Measurements from ENCODE around the gene ITPKA.
A peak's percentile ranks its signal among the peaks of the same experiment; 100 is the strongest.
"Not testable (repeated sequence)": the region's sequence is repeated elsewhere in the genome, so short reads cannot be mapped to it uniquely, and the experiment has no call there.

Gene ITPKA

DNA sequence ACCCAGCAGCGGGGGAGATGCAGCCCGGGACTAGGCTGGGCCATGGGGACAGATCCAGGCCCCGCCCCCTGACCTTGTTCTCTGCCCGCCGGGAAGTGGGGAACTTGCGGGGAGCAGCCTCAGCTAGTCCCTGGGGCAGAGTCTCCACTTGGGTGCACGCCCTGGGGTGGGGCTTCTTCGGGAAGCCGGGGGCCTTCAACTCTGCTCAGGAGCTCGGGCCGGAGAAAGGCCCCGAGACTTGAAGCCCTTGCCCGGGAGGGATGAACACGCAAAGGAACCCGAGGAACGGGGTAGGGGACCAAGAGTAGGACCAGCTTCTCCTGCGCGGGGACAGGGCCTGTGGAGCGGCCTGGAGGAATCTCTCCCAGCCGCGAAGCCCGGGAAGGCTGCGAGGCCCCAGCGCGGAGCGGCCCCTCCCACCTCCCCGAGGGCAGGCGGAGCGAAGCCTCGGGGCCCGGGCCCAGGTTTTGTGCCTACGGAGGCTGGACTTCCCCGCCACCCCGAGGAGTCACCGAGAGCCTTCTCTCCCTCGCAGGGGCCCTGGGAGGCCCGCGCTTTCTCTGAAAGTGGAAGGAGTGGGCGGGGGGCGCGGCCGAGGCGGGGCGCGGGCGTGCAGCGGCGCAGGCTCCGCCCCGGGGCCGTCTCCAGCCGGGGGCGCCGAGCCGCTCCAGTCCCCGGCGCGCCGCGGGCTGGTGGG is at the start of gene ITPKA:
Gene ITPKA, plus strand, starts transcription at position 670 of the 697 bp plus-strand sequence. CDS start 54 bp downstream, outside the sequence.
- peak; percentile 63 for DNase-seq

DNA sequence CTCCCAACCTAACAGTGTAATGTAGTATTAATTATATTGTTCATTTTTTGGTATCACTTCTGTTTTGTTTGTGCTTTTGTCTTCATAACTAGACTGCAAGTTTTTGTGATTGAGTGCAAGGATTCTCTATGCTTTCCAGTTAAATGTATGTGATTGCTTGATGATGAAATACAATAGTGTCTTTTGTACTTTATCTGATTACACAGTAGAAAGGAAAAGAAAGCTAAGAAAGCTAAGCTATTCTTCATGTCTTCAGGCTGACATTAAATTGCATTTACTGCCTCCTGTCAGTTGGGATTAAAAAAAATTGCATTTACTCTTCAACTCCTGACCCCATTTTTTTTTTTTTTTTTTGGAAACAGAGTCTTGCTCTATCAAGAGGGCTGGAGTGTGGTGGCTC is 48.3 kb upstream of the ITPKA start:
- DNase-seq, result peak; percentile 37

DNA sequence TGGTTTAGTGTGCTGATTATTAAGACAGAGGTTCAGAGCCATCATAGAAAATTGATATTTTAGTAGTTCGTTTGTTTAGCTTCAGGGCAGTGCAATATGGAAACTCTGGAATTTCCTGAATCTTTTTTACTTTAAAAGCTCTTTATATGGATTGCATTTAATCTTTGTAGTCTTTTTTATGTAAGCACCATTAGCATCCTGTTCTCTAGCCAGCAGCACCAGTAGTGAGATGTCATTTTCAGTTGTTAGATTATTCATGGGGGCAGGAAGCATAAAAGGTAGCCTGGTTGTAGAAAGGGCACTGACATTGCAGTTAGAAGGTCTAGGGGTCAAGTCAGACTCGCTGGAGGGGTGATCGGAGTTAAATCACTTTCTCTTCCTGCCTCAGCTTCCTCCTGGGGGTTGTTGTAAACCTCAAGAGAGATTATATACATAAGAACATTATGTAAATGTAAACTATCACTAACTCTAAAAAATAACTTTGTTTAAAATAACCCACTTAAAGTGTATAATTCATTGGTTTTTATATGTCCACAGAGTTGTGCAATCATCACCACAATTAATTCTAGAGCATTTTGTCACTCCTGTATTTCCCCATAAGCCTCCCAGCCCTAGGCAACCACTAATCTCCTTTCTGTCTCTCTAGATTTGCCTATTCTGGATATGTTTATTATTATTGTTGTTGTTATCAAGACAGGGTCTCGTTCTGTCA is 31.4 kb upstream of the ITPKA start:
- DNase-seq, result no peak

DNA sequence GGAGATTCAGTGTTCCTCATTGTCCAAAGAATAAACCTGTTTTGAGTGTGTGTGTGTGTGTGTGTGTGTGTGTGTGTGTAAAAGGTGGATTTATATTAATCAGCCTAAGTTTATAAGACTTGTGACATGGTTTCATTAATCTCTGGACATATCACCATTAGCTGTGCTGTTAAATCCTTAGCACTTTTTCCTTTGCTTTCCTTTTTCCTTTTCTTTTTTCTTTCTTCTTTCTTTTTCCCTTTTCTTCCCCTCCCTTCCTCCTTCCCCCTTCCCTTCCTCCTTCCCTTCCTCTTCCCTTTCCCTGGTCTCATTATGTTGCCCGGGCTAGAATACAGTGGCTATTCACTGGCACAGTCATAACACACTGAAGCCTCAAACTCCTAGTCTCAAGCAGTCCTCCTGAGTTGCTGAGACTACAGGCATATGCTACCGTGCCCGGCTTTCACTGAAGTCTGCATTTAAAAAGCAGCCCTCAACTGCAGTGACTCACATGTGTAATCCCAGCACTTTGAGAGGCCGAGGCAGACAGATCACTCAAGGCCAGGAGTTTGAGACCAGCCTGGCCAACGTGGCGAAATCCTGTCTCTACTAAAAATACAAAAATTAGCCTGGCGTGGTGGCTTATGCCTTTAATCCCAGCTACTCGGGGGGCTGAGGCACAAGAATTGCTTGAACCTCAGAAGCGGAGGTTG is 28.6 kb upstream of the ITPKA start:
- no peak for DNase-seq

DNA sequence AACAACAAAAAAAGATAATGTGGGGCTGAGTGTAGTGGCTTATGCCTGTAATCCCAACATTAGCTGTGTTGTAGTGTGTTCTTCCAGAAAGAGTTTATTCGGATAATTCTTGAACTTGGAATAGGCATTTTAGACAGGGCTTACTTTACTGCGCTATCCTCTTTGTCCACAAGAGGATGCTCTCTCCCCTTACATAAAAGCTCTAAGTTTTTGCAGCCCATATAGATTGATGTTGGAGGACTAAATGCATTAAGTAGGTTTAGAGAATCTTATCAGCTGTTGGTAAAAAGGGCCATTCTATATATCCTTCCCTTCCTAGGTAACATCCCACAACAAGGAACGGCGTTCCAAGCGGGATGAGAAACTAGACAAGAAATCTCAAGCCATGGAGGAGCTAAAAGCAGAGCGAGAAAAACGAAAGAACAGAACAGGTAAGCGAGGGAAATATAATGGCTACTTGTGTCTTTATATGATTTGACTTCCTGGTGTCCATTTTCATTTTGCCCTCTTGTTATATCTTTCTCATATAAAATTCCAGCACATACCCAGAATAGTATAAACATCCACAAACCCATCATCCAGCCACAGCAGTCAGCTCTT is 27.8 kb upstream of the ITPKA start:
- DNase-seq, result peak; percentile 65

DNA sequence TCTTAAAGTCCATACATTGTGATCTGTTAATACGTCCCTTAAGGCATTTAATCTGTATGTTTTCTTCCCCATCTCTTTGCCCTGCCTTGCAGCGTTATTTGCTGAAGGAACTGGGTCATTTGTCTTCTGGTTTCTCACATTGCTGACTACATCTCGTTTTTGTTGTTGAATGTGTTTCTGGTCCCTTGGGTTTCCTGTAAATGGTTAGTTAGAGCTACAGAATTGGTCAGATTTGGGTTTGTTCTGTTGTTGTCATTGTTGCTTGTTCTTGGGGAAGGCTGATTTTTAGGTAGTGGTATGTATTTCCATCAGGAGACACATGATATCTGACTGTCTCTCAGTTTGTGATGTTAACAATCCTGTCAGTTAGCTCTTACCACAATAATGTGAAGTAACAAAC is 27.0 kb upstream of the ITPKA start:
- DNase-seq, result no peak

DNA sequence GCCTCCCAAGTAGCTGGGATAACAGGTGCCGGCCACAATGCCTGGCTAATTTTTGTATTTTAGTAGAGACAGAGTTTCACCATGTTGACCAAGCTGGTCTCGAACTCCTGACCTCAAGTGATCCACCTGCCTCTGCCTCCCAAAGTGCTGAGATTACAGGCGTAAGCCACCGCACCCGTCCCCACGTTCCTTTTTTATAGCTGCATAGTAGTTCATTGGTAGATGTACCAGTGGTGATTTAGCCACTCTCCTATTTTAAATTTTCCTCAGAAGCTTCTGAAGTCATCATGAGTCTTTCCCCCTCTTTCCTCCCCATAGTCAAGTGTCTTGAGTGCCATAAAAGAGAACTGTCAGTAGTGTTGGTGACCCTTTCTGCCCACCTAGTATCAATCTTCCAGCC is 24.0 kb upstream of the ITPKA start:
- DNase-seq, result not testable (repeated sequence)

DNA sequence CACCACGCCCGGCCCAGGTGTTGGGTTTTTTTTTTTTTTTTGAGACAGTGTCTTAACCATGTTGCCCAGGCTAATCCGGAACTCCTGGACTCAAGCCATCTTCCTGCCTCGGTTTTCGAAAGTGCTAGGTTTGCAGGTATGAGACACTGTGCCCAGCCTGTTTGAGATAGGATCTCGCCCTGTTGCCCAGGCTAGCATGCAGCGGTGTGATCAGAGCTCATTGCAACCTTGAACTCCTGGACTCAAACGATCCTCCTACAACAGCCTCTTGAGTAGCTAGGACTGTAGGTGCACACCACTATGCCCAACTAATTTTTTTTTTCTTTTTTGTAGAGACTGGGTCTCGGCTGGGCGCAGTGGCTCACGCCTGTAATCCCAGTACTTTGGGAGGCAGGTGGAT is 20.3 kb upstream of the ITPKA start:
- DNase-seq, result no peak

DNA sequence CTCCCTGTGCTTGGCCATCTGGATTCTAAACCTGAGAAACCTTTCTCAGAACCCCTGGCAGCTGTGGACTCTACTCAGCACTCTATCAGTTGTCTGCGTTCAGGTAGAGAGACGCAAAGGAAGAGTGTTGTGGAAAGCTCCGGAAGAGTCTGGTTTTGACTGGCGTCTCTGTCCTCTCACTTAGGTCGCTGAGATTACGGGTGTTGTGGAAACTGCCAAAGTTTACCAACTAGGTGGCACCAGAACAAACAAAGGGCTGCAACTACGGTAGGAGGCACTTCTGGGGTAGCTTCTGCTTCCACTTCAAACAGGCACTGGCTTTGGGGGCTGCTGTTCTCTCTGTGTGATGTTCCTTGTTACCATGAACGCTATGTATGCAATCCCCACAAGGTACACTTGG is 19.2 kb upstream of the ITPKA start:
- DNase-seq, result no peak

DNA sequence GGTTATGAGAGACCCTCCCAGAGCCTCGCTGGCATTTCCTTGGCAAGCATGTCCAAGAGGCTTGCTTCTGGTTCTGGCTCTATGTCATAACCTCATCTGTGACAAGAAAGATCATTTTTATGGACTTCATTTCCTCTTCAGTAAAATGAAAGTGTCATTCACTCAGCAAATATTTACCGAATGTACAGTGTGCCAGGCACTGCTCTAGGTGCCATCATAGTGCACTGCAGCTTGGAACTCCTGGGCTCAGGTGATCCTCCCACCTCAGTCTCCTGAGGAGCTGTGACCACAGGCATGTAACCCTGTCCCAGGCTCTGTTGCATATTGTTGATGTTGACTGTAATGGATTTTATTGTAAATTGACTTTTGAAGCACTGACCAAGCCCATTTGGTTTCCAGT is 18.7 kb upstream of the ITPKA start:
- no peak for DNase-seq

DNA sequence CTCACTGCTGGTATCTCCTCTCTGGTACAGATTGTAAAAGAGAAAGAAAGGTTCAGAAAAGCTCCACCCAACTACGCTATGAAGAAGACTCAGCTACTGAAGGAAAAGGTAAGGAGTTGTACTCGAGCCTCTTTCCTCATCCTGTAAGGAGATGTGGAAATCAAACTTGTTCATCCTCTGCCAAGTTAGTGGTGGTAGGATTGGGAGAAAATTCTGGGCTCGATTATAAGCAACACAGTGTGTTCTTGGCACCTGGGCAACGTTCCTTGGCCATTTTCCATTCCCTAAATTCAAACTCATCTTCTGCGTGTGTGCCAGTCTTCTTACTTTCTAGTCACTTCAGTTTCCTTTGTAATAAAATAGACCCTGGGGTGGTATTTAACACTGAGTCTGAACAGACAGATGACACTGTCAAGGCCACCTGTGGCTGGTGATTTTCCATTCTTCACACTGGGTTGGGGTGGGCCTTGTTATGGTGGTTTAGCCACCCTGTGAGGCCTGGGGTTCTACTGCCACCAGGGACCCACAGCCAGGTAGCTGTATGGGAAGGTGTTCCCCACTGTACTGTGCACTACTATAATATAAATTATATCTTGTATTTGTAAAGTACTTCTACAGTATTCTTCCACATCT is 17.1 kb upstream of the ITPKA start:
- DNase-seq, result no peak

DNA sequence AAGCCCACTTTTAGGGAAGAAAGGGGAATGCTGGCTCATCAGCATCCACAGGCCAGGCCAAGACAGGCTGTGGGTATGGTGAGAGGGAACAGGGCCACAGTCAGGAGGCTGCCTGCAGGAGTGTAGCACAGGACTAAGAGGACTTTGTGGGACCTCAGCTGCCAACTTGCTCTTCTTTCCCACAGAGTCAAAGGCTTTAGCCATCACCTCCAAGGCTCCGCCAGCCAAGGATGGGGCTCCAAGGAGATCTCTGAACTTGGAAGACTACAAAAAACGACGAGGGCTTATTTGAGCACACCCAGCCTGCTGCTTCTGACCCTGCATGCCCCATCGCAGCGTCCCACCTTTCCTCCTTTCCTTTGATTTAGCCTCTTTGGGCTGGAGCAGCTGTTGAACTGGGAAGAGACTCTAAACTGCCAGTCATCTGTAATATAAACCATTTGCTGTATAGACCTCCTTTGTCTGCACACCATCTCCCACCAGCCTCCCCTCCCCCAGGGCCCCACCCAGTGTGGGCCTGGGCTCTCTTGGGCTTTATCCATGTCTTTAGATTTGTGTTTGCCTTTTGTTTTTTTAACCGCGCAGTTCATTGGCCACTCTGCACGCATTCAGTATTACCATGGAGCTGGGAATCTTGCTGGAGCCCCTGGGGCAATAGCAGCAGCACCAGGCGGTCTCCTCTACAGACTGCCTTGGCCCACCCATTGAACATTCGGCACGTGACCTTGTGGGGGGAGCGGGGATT is 13.1 kb upstream of the ITPKA start:
- no peak for DNase-seq

DNA sequence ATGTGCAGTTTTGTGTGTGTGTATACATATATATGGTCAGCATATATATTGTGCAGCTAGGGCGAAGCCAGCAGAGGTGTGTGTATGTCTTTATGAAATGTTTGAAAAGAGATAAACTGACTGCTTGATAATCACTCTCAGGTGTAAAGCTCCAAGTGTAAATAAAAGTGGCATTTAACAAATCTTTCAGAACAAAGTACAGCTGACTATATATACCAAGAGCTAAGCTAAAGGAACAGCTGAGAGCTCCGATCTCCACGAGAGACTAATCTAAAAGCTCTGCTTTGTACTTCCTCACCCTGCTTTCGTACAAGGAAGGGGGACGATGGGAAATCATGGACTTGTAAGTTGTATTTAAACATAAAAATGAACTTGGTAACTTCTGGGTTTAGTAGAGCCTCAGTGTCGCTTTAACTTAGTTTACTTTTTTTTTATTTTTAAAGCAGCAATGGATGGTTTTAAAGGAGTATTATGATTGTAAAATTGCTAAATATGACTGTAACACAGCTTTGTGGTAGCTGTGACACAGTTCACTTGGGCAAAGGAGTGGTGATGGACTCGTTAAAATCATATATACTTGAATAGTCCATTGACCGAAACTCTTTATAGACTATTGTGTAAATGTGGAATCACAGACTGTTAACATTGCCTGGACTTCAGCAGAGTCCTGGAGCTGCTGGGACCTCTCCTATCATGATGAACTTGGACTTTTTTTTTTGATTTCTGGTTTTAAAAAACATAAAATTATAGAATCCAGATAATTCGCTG is 11.4 kb upstream of the ITPKA start:
- DNase-seq, result no peak

DNA sequence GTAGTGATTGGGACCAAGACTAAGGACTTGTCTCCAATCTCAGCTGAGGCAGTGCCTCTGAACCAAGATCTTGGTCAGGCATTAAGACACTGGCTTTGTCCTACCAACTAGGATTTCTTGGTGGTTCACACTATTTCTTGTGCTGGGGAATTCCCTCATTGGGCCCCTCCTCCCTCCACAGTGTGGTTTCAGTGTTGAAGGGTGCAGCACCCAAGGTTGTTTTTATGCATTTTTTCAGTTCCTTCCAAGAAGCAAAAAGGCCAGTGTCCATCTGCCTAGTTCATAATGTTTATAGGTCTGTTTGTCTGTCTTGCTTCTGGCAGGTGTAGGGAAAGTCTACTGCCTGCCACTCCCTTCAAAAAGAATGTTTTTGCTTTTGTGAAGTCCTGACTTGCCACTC is 10.6 kb upstream of the ITPKA start:
- no peak for DNase-seq

DNA sequence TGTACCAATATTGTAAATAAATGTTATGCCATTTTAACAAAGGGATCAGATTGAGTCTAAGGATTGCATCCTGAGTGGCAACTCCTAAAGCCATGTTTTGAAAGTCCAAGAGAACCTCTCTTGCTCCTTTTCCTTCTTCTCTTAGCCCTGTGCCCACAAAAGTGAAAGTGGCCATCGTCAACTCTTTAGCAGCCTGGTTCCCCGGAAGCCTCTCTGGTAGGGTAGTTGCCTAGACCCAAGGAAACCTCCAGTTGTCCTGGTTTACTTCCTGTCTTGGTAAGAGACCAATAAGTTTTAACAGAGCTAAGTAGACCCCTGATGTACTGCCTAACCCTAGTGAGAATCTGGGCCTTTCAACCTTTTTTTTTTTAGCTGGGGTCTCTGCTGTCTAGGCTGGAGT is 10.2 kb upstream of the ITPKA start:
- DNase-seq, result no peak

DNA sequence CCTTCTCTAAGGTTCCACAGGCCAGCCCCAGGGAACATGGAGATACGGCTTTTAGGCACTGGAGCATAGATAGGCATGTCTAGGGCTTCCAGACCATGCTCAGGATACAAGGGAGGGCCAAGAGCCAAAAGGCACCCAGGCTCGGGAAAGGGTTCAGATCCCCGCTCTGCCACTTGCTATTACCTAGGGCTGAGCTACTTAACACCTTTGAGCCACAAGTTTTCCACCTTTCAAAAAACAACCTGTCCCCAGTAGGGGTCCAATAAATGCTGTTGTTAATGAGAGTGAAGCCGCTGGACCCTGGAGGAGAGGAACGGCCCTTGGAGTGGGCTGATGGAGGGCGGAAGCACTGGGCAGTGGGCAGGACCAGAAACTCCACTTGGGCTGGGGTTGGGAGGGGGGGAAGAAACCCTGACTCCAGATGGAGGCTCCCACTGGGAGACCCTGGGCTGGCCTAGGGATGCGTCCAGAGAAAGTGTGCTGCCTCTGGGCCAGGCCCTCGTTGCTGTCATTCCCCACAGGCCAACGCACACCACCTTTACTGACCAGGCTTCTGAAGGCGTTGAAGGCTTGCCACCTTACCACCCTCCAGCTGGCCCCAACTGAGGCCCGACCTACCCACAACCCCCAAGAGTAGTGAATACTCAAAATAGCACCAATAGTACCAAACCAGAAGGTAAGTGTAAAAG is 8.6 kb upstream of the ITPKA start:
- DNase-seq, result no peak

DNA sequence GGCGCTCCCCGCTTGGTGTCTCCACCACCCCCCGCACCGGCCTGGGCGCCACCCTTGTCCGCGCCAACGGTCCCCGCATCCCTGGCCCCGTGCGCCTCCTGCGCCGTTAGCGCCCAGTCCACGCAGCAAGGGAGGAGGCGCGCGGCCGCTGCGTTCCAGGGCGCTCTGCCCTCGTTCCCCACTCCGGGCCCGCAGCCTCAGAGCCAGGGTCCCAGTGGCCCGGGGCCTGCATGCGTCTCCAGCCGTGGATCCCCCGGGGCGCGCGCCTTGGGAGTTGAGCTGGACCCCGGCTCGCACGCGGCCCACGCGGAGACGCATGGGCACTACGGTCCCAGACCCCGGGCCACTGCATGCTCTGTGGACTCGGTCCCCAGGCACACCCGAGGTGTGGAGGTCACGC is 7.4 kb upstream of the ITPKA start:
- DNase-seq, result no peak

DNA sequence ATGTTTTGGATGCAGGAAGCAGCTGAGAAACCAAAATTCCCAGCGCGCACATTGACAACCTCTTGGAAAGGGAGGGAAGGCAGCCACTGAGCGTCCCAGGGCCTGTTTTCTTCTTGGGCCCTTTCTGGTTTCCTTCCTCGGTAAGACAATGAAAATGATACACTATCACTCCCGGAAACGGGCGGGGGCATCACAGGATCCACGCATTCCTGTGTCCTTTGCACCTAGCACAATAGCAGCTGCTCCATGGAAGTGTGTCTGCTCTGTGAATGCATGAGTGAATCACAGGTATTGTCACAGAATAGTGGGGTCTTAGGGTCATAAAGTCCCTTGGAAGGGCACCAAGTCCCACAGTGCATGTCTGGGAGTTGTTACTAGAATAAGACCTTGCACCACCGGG is 6.3 kb upstream of the ITPKA start:
- no peak for DNase-seq

DNA sequence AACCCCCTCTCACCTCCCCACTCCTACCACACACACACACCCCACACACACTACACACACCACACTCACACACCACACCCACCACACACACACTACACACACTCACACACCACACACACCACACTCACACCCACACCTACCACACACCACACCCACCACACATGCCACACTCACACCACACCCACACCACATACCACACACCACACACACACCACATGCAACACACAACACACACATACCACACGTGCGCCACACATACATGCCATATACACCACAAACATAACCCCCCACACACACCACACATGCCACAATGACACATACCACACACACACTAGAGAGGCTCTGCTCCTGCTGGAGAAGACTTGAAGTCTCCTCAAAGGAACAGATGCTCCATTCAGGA is 5.9 kb upstream of the ITPKA start:
- DNase-seq, result no peak

DNA sequence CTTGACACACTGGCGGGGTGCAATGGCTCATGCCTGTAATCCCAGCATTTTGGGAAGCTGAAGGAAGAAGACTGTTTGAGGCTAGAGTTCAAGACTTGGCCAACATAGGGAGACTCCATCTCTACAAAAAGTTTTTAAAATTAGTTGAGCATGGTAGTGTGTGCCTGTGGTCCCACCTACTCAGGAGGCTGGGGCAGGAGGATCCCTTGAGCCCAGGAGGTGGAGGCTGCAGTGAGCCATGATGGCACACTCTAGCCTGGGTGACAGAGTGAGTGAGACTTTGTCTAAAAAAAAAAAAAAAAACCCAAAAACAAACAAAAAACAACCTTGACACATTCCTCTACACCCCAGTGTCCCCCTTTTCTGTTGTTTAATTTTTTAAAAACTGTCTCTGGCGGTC is 4.0 kb upstream of the ITPKA start:
- no peak for DNase-seq

DNA sequence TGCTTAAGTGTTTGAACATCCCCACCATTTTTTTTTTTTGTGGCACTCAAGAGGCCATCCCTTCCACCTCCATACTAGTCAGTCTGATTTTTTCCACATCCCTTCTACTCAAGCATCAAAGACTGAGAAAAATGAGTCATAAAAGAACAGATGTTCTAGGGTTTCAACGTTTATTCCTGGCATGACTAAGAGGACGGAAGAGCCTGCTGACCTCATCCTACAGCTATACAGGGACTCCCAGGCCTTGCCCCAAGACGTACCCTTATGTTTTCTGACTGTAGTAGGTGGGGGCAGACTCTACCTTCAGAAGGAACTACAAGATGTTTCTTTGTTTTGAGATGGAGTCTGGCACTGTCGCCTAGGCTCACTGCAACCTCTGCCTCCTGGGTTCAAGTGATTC is 3.3 kb upstream of the ITPKA start:
- peak; percentile 48 for DNase-seq
